Thoracic aorta (tissue), 2 donors: ENCODE measurements around the gene SGF29. TPM values are rescaled to one million over a fixed set of nuclear protein-coding genes. Genes with fewer than 3 reads are reported as not detected.

Experiments
- ATAC-seq: fragments of 150-250 bp; one replicate; pipeline ENCODE4 v1.8.0; 2017; ENCODE audit warnings: low read depth; ENCODE audit not compliant: insufficient number of reproducible peaks, low FRiP score
- DNase-seq: peaks from one replicate; pipeline ENCODE4 v3.0.0-alpha.2; 2020; ENCODE audit warnings: low spot score
- H3K27ac ChIP-seq, 2 donors: fragments of 200-600 bp; sonication (generic); 1 replicate in 1 of 2; 2 replicates in 1 of 2; pipeline ENCODE4 v1.5.1; 2016; ENCODE audit warnings: mild to moderate bottlenecking in 2 of 2, moderate library complexity in 2 of 2
- H3K27me3 ChIP-seq: fragments of 200-600 bp; sonication (generic); replicated peaks from 2 replicates; pipeline ENCODE4 v1.6.0; 2016; ENCODE audit warnings: mild to moderate bottlenecking; ENCODE audit not compliant: insufficient read depth
- H3K36me3 ChIP-seq: fragments of 200-600 bp; sonication (generic); one replicate; pipeline ENCODE4 v1.5.1; 2016
- H3K4me1 ChIP-seq, 2 donors: fragments of 200-600 bp; sonication (generic); 1 replicate in 1 of 2; 2 replicates in 1 of 2; pipeline versions ENCODE4 v1.5.1 to v1.6.0; 2016; ENCODE audit warnings: low read depth in 2 of 2, mild to moderate bottlenecking in 1 of 2; ENCODE audit not compliant: control insufficient read depth in 1 of 2
- H3K4me3 ChIP-seq: fragments of 200-600 bp; sonication (generic); 2 replicates; pipeline ENCODE4 v1.5.1; 2016; ENCODE audit warnings: mild to moderate bottlenecking
- H3K9me3 ChIP-seq: fragments of 200-600 bp; sonication (generic); 2 replicates; pipeline ENCODE4 v1.5.1; 2016
- CTCF ChIP-seq: fragments of 200-600 bp; sonication (generic); IDR thresholded peaks from one replicate; pipeline ENCODE4 v1.5.1; 2019; ENCODE audit warnings: antibody characterized with exemption
- total RNA-seq, 2 donors: library from RNA; depleted of rRNA; stranded (reverse); fragments of >200 nt; gene quantifications; one replicate each; pipeline versions ENCODE4 v1.1.0 to v1.2.3, GENCODE V29; 2016

SGF29 gene
- total RNA-seq, 2 donors from 2014 or later: 17.8 to 26.9 TPM

GRCh38 chr16:28573738-28574718, 20.3 kb downstream of the SGF29 start:
- Histone ChIP-seq H3K27ac (no peak overlapping the region), H3K27me3 (no peaks in the 10 kb centered on the region), H3K36me3 (no peaks in the 10 kb centered on the region), H3K4me1 (no peaks in the 10 kb centered on the region), H3K9me3 (no peaks in the 10 kb centered on the region), H3K4me3 (no peak overlapping the region)
- no peak for ATAC-seq
- TF ChIP-seq CTCF: no peak
- DNase-seq: no peak

DNA sequence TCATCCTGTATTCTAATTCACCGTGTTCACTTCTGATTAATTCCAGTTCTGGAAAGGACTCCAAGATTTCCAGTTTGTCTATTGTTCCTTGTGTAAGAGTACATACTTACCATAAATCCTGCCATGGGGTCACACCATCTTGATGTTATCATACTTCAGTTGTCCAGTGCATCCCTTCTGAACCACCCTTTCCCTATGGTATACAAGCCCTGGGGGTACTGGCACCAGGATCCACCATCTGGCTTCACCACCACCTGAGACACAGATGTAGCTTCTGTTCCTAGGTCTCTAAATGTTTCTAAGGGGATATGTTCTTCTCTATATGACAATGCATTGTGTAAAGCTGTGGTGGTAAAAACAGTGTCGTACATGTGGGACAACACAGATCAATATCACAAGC, 21.2 kb downstream of the SGF29 start:
- TF ChIP-seq CTCF: no peak
- Histone ChIP-seq H3K36me3 (no peaks in the 10 kb centered on the region), H3K4me1 (no peaks in the 10 kb centered on the region), H3K4me3 (no peak overlapping the region), H3K27me3 (no peaks in the 10 kb centered on the region), H3K9me3 (no peaks in the 10 kb centered on the region), H3K27ac (no peak overlapping the region)
- DNase-seq (no peak), ATAC-seq (no peak)

DNA sequence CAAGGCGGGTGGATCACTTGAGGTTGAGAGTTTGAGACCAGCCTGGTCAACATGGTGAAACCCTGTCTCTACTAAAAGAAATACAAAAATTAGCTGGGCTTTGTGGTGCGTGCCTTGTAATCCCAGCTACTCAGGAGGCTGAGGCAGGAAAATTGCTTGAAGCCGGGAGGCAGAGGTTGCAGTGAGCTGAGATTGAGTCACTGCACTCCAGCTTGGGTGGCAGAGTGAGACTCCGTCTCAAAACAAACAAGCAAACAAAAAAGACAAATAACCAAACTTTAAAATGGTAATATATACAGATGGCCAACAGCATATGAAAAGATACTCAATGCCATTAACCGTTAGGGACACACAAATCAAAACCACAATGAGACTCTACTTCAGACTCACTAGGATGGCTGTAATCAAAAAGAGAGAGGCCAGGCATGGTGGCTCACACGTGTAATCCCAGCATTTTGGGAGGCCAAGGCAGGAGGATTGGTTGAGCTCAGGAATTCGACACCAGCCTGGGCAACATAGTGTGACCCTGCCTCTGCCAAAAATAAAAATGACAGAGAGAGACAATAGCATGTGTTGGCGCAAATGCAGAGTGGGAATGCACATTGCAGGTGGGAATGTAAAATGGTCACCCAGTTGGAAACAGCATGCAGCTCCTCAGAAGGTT, 21.9 kb downstream of the SGF29 start:
- ATAC-seq: no peak

GRCh38 chr16:28580726-28581315, 27.1 kb downstream of the SGF29 start:
- Histone ChIP-seq H3K27ac (no peak overlapping the region), H3K9me3 (no peaks in the 10 kb centered on the region), H3K36me3 (peaks cover 20% of the 10 kb centered on the region), H3K27me3 (no peaks in the 10 kb centered on the region), H3K4me1 (no peaks in the 10 kb centered on the region), H3K4me3 (no peak overlapping the region)
- no peak for TF ChIP-seq CTCF
- no peak for DNase-seq
- no peak for ATAC-seq

More for the DNA sequence above, 21.9 kb downstream of the SGF29 start:
- H3K4me1 ChIP-seq: no peaks in the 10 kb centered on the region
- H3K36me3 ChIP-seq: no peaks in the 10 kb centered on the region
- no peak for DNase-seq
- no peak overlapping the region for H3K27ac ChIP-seq
- no peaks in the 10 kb centered on the region for H3K27me3 ChIP-seq
- no peak overlapping the region for H3K4me3 ChIP-seq
- TF ChIP-seq CTCF: no peak
- H3K9me3 ChIP-seq: no peaks in the 10 kb centered on the region

- Histone ChIP-seq H3K27ac (no peak overlapping the region), H3K9me3 (no peaks in the 10 kb centered on the region), H3K4me3 (no peak overlapping the region), H3K4me1 (no peaks in the 10 kb centered on the region), H3K36me3 (peaks cover 44% of the 10 kb centered on the region), H3K27me3 (no peaks in the 10 kb centered on the region)
- no peak for ATAC-seq
- TF ChIP-seq CTCF: no peak
- DNase-seq: no peak
These were observed 32.0 kb downstream of the SGF29 start for GRCh38 chr16:28585674-28586073.
